PC-9 (cell line): ENCODE data around the gene OR2T10.

ENCODE experiments used
- CTCF ChIP-seq: fragments of 200-600 bp; sonication (generic); conservative IDR thresholded peaks from 2 replicates; pipeline ENCODE4 v1.6.1; 2017; ENCODE audit warnings: mixed run types, antibody characterized with exemption, mild to moderate bottlenecking, moderate library complexity
- EZH2 ChIP-seq: fragments of 200-600 bp; sonication (generic); IDR thresholded peaks from 2 replicates; pipeline ENCODE4 v1.8.0; 2017; ENCODE audit warnings: antibody characterized with exemption, low read depth

GRCh38 chr1:248621770-248622169 is 24.3 kb upstream of the OR2T10 start:
- TF ChIP-seq CTCF (no peak), EZH2 (no peak)
